Fibroblast of upper back skin (primary cell): ENCODE measurements around the gene PCDHGB4.
"Not testable (repeated sequence)": the region's sequence is repeated elsewhere in the genome, so short reads cannot be mapped to it uniquely, and the experiment has no call there.

ENCODE experiments used
- DNase-seq: peaks from one replicate; pipeline ENCODE4 v3.0.0-alpha.2; 2013

Gene PCDHGB4

GRCh38 chr5:141402553-141403243, 15.2 kb downstream of the PCDHGB4 start, which contains the start of gene PCDHGA9:
Gene PCDHGA9, plus strand, starts transcription at chr5:141402778. Its CDS starts 175 bp downstream, at chr5:141402953.
- peak; percentile 30 for DNase-seq

- DNase-seq, result no peak
Observed at GRCh38 chr5:141403387-141403786, 15.9 kb downstream of the PCDHGB4 start.

GRCh38 chr5:141407790-141408505, 20.4 kb downstream of the PCDHGB4 start, which contains the start of gene PCDHGB6:
Gene PCDHGB6, plus strand, starts transcription at chr5:141408021. Its CDS starts 182 bp downstream, at chr5:141408203.
- DNase-seq, result not testable (repeated sequence)

- no peak for DNase-seq
Observed at GRCh38 chr5:141409598-141410306, 22.3 kb downstream of the PCDHGB4 start.

GRCh38 chr5:141411575-141411974, 24.1 kb downstream of the PCDHGB4 start:
- DNase-seq, result no peak

- DNase-seq, result peak; percentile 69
Observed at GRCh38 chr5:141412854-141413539, 25.5 kb downstream of the PCDHGB4 start, which contains the start of gene PCDHGA10. Gene PCDHGA10, plus strand, starts transcription at chr5:141412987. Its CDS starts 189 bp downstream, at chr5:141413176.

- no peak for DNase-seq
Observed at GRCh38 chr5:141413540-141414069, 26.1 kb downstream of the PCDHGB4 start.

- not testable (repeated sequence) for DNase-seq
Observed at GRCh38 chr5:141414548-141415274, 27.2 kb downstream of the PCDHGB4 start.

GRCh38 chr5:141415275-141415618, 27.7 kb downstream of the PCDHGB4 start:
- not testable (repeated sequence) for DNase-seq

- DNase-seq, result peak; percentile 80
Observed at GRCh38 chr5:141417494-141418172, 30.1 kb downstream of the PCDHGB4 start, which contains the start of gene PCDHGB7. Gene PCDHGB7, plus strand, starts transcription at chr5:141417677. Its CDS starts 183 bp downstream, at chr5:141417860.

- DNase-seq, result no peak
Observed at GRCh38 chr5:141419074-141419880, 31.8 kb downstream of the PCDHGB4 start.

- peak; percentile 67 for DNase-seq
Observed at GRCh38 chr5:141420855-141421488, 33.5 kb downstream of the PCDHGB4 start, which contains the start of gene PCDHGA11. Gene PCDHGA11, plus strand, starts transcription at chr5:141421051. Its CDS starts 177 bp downstream, at chr5:141421228.

GRCh38 chr5:141421489-141421855, 34.0 kb downstream of the PCDHGB4 start:
- DNase-seq, result no peak

GRCh38 chr5:141422742-141423291, 35.3 kb downstream of the PCDHGB4 start:
- no peak for DNase-seq

- DNase-seq, result no peak
Observed at GRCh38 chr5:141427783-141428426, 40.4 kb downstream of the PCDHGB4 start.

- DNase-seq, result peak; percentile 89
Observed at GRCh38 chr5:141430332-141431113, 43.0 kb downstream of the PCDHGB4 start, which contains the start of gene PCDHGA12. Gene PCDHGA12, plus strand, starts transcription at chr5:141430507. Its CDS starts 253 bp downstream, at chr5:141430760.

GRCh38 chr5:141431286-141431685, 43.8 kb downstream of the PCDHGB4 start:
- no peak for DNase-seq

GRCh38 chr5:141432308-141432707, 44.8 kb downstream of the PCDHGB4 start:
- not testable (repeated sequence) for DNase-seq
